Measurements from ENCODE around the gene ABL2. TPM values are rescaled to one million over a fixed set of nuclear protein-coding genes. Genes with fewer than 3 reads are reported as not detected.

The ABL2 gene
- total and polyA plus RNA-seq, 9 of the 15 experiments (the other 6 are each of a cell fraction or from before 2014, with no cell fraction given) = 1.4 to 15.0 (median 8.6) TPM

DNA sequence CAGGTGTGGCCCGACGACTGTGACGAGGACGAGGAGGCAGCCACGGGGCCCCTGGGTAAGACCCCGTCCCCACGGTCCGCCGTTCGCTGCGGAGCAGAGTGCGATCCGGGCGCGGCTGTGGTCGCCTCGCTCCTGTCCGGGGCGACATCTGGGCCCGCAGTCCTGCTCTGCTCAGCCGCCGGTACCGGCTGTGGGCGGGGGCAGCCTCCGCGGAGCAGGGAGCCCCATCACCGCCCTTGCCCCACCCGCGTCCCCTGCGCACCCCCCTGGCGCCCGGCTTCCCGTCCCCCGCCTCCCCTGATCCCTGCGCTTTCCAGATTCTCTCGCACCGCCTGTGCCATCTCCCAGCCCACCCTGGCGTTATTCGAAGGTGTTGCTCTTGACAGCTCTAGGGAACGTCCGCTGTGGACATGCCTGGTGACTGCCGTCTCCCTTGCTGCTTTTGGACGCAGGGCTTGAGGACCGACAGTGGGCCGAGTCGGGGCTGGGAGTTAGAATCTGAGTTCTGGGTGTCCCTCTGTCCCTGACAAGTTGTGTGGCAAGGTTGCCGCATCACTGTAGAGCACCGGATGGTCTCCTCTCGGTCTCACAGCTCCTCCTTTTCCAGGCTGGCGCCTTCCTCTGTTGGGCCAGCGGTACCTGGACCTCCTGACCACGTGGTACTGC lies 147.0 kb downstream of the ABL2 start (continued):
- TF ChIP-seq STAT6 (CRISPR knock-in tag; IDR thresholded peaks at IDR 0.05) = no peak
- no peak for TF ChIP-seq BRCA1 (IDR thresholded peaks at IDR 0.05)
- no peak for TF ChIP-seq BRCA1 (CRISPR knock-in tag; IDR thresholded peaks at IDR 0.05)
- TF ChIP-seq MYNN (IDR thresholded peaks at IDR 0.05) = no peak
- no peak for TF ChIP-seq MYNN (CRISPR knock-in tag; IDR thresholded peaks at IDR 0.05)
- TF ChIP-seq SFPQ (IDR thresholded peaks at IDR 0.05; ENCODE audit: low read depth, low read length) = no peak
- TF ChIP-seq, protein P1, sequence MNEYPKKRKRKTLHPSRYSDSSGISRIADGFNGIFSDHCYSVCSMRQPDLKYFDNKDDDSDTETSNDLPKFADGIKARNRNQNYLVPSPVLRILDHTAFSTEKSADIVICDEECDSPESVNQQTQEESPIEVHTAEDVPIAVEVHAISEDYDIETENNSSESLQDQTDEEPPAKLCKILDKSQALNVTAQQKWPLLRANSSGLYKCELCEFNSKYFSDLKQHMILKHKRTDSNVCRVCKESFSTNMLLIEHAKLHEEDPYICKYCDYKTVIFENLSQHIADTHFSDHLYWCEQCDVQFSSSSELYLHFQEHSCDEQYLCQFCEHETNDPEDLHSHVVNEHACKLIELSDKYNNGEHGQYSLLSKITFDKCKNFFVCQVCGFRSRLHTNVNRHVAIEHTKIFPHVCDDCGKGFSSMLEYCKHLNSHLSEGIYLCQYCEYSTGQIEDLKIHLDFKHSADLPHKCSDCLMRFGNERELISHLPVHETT (CRISPR knock-in tag; conservative IDR thresholded peaks at IDR 0.05 in 1 of 2, IDR thresholded peaks at IDR 0.05 in 1 of 2) = no peak
- TF ChIP-seq, protein P2, sequence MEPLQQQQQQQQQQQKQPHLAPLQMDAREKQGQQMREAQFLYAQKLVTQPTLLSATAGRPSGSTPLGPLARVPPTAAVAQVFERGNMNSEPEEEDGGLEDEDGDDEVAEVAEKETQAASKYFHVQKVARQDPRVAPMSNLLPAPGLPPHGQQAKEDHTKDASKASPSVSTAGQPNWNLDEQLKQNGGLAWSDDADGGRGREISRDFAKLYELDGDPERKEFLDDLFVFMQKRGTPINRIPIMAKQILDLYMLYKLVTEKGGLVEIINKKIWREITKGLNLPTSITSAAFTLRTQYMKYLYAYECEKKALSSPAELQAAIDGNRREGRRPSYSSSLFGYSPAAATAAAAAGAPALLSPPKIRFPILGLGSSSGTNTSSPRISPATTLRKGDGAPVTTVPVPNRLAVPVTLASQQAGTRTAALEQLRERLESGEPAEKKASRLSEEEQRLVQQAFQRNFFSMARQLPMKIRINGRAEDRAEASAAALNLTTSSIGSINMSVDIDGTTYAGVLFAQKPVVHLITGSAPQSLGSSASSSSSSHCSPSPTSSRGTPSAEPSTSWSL (CRISPR knock-in tag; IDR thresholded peaks at IDR 0.05; ENCODE audit: borderline replicate concordance) = no peak
- TF ChIP-seq NR4A1 (CRISPR knock-in tag; IDR thresholded peaks at IDR 0.05) = no peak
- TF ChIP-seq NR4A1 (tag; IDR thresholded peaks at IDR 0.05) = no peak
- TF ChIP-seq ZNF384 (IDR thresholded peaks at IDR 0.05; ENCODE audit: low read depth, low read length) = no peak
- TF ChIP-seq ID3 (CRISPR knock-in tag; IDR thresholded peaks at IDR 0.05) = no peak
- TF ChIP-seq ID3 (tag; IDR thresholded peaks at IDR 0.05) = no peak
- TF ChIP-seq ZNF232 (CRISPR knock-in tag; IDR thresholded peaks at IDR 0.05) = peak; percentile 58; the same call in 1 of the 2 replicates
- TF ChIP-seq E4F1 (CRISPR knock-in tag; IDR thresholded peaks at IDR 0.05; ENCODE audit: borderline replicate concordance) = no peak
